ENCODE data around the gene GCHFR.

Gene GCHFR

DNA sequence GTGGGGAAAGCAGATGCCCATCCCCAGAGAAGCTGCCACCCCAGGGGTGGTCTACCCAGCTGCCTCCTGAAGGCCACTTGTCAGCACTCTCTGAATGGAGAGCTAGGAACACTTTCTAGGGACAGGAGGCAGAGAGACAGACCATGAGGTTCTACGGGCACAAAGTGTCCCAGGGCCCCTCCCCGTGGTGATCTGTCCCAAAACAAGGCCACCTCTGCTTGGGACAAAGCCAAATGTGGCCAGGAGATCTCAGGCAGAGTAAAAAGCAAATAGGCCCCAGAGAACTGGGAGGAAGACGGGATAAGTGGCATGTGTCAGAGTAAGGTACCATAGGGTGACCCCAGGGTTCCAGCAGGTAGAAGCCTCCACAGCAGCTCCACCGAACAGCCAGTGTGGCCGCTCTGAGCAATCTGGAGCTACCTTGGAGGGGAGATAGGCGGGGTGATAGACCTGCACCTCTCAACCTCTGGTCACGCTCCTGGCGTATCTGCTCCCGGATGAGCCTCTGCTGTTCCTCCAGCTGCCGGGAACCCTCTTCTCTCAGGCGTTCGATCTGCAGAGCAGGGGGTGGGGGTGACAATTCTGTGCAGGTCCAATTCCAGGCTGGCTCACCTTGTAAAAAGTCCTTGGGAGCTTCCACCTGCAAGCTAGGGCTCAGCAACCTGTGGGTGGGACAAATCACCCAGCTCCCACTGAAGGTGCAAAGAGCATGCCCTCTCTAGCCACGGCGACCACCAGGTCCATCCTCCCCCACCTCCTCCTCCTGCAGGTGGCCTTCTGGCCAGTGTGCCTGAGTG is 12.1 kb downstream of the GCHFR start:
- in situ Hi-C loops (cut with MboI; ENCODE audit: low sequenced_read_pairs), result no loop called here

DNA sequence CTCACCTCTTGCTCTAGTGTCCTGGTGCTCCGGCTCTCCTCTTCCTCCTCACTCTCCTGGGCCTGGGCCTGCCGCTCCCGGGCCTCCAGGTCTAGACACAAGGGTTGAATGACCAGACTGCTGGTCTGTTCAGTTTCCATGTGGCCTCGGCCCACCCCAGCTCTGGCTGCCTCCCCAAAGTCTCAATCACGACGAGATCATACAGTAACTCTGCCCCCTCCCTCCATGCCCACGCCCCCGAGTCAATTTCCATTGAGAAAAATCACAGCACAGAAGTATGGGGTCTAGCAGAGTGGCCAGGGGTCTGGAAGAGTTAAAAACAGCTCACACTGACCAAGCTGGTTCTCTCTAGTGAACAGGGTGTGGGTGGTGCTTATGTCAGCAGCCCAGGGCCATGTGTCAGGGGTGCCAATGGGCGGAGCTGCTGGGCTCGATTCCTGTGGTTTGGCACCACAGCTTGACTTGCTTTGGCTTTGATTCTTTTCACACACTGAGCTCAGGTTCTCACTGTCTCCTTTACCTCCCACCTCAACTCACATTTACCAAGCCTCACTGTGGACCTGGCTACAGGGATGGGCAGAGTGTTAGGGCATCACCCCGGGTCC is 12.8 kb downstream of the GCHFR start:
- in situ Hi-C loops (cut with MboI; ENCODE audit: low sequenced_read_pairs), result no loop called here

DNA sequence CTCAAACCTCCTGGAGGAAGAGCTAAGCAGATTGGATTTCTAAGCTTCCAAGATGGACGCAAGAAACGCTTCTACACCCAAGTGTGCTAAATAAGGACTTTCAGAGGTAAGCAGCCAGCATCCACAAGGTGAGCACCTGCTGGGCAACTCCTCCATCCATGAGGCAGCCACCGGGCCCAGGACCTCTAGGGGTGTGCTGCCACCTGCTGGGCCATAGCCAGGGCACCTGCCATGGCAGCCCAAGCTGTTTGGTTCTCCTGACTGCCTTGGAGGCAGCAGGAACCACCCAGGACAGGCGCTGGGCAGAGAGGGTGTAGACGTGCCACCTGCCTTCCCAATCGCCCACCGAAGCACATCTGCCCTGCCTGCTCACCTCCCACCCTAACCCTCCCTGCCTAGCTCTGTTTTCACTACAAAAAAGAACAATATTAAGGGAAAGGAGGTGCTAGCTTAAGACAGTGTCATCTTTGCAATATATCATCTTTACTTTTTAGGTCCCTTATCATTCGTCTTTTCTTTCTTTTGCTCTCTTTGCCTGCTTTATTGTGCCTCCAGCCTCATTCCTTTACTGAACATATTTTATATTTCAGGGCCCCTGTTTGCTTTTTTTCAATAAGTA is 18.9 kb downstream of the GCHFR start:
- in situ Hi-C loops (cut with MboI; ENCODE audit: low sequenced_read_pairs), result no loop called here

DNA sequence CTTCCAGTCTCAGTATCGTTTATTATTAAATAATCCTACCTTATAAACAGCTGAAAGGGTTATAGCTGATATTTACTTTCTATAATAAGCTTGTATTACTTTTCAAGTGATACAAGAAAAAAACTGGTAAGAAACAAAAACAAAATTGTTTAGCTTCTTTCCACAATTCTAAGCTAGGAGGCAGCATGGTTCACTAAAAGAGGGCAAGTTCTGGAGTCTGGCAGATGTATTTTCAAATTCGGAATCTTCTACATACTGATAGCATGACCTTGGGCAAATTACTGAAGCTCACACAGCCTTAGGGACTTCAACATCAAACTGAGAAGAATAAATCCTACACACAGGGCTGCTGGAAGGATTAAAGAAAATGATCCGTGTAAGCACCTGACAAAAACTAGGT is 21.3 kb downstream of the GCHFR start:
- in situ Hi-C loops (cut with MboI; ENCODE audit: low sequenced_read_pairs), result no loop called here

DNA sequence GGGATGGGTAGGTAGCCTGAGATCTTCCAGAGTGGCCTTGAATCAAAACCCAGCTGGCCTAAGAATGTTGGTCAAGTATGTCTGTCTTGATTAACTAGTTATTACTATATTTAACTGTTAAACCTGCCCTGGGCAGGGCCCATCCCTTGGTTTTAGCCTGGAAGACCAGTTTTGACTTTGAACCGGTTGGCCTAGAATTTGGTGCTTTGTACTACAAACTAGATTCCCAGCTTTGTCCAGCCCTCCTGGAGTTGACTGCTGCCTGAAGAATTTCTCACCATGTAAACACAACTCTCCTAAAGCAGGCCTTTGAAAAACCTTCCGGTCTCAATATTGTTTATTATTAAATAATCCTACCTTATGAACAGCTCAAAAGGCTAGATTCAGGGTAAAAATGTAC is 21.9 kb downstream of the GCHFR start:
- in situ Hi-C loops (cut with MboI; ENCODE audit: low sequenced_read_pairs), result no loop called here

DNA sequence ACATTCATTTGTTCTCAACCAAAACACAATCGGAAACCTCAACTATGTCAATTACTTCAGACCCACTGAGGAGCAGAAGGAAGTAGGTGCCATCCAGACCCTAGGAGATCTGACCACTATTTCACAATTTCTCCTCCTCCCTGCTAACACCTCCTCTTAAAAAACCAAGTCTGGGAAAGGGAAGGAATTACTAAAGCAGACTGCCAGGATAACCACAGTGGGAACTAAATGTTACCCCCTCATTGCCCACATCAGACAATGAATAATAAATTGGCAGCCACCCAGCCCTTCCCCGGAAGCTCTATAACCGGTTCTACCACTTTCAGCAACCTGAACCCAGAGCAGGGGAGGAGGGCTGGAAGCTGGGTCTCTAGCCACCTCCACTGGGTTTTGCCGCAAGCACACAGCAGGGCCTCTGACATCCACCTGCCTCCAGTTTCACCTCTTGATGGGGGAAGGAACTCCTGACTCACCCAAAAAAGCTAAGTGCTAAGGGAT is 23.5 kb downstream of the GCHFR start:
- in situ Hi-C loops (cut with MboI; ENCODE audit: low sequenced_read_pairs), result no loop called here

DNA sequence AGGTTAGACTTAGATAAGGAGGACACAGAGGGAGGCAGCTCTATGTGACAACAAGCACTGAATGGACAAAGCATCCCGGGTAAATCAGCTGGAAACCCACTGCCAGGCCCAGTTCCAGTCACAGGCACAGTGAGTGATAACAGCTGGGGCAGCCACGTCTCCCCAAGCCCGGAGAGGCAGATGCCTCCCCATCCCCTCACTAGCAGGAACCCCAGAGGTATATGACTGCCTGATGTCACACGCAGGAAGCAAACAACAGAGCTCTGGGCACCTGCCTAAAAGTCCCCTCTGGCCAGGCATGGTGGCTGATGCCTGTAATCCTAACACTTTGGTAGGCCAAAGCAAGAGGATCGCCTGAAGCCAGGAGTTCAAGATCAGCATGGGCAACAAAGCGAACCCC is 24.1 kb downstream of the GCHFR start:
- in situ Hi-C loops (cut with MboI; ENCODE audit: low sequenced_read_pairs), result no loop called here

DNA sequence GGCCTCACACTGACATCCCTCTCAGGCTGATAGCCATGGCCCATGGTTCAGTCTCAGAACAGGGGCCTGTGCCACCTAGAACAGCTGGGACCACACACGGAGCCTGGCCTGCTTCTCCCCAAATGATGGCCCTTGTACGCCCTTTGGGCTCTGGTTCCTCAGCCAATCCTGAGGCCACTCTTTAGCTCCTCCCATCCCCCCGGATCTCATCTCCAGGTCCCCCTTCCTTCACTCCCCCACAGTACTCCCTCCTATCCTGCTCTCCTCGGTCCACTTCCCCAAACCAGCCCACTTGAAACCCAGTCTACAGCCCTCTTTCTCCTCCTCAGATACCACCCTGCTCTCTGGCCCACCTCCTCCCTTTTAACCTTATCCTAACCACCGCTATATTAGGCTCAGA is 25.3 kb downstream of the GCHFR start:
- in situ Hi-C loops (cut with MboI; ENCODE audit: low sequenced_read_pairs), result no loop called here

DNA sequence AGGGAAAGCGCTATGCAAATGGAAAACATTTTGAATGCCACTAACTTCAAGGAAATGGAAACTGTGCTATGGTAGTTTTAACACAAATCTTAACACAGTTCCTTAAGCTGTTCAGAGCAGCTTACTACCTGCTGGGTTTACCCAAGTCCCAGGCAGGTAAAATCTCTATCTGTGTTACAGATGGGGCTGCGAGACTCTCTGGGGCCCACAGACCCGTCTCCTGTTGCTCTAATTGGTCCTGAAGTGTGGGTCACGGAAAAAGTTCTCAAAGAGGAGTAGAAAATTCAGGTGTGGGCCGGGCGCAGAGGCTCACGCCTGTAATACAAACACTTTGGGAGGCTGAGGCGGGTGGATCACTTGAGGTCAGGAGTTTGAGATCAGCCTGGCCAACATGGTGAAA is 26.1 kb downstream of the GCHFR start:
- in situ Hi-C loops (cut with MboI; ENCODE audit: low sequenced_read_pairs), result no loop called here

DNA sequence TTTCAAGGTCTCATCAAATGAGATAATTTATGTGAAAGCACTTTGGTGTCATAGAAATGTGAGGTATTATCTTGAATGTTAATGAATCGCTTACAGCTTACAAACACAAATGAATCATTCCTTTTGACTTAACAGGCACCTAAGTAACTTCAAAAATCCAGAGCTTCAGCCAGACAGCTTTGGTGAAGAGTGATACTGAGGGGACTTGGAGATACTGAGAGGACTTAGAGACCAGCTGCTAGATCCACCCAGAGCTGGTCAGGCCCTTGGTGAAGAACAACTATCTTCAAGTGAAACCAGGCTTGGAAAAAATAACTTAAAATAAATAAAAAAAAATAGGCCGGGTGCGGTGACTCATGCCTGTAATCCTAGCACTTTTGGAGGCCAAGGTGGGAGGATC is 26.9 kb downstream of the GCHFR start:
- in situ Hi-C loops (cut with MboI; ENCODE audit: low sequenced_read_pairs), result no loop called here

DNA sequence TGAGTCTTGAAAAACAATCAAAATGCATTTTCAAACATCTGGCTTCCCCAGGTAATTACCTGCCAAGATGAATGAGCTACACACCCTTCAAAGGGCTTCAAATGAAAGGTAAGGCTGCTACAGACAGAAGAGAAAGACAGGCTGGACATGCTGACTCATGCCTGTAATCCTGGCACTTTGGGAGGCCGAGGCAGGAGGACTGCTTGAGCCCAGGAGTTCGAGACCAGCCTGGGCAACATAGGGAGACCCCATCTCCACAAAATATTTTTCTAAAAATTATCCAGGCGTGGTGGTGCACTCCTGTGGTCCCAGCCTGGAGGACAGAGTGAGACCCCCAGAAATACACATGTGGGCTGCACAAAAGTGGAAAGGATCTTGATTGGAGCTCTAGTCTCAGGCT is 28.5 kb downstream of the GCHFR start:
- in situ Hi-C loops (cut with MboI; ENCODE audit: low sequenced_read_pairs), result no loop called here

DNA sequence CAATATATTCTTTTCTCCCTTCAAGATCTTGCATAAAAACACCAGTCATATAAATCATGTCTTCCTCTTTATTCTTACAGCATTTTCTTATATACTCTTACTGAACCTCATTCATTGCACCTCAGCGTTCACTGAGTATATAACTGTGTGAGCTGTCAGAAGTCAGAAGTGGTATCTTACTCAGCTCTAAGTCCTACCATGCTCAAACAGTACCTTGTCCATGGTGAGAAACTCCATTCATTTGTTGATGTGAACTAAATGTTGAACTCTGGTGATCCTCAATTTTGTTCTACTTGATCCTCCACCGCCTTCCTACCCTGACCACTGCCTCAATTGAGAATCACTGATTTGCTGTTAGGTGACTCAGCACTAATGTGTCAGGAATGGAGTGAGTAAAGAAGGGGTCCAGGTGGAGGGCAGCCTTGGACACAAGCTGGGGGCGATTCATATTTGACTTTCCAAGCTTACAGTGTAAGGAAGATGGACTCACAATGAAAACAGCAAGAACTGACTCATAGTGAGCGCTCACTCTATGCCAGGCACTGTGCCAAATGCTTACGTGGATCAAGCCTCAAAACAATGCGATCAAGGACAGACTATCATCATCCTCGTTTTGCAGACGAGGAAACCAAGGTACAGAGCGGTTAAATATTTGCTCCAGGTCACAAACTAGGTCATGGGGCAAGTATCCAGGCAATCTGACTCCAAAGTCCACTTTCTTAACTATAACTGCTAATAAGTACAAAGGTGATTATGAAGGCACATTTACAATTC is 29.5 kb downstream of the GCHFR start:
- in situ Hi-C loops (cut with MboI; ENCODE audit: low sequenced_read_pairs), result no loop called here

DNA sequence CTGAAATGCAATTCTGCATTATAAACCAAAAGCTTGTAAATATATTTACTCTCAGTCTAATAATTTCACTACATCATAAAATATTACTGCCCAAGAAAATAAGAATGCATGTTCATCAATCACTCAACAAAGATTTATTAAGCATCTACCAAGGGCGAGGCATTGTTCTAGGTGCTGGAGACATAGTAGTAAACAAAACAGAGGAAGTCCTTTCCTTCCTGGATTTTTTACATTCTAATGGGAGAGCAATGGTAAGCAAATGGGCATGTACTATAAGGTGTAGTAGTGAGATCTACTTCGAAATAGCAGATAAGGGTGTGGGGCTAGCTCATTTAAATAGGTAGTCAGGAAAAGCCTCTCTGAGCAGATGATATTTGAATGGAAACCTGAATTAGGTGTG is 32.2 kb downstream of the GCHFR start:
- in situ Hi-C loops (cut with MboI; ENCODE audit: low sequenced_read_pairs), result no loop called here

DNA sequence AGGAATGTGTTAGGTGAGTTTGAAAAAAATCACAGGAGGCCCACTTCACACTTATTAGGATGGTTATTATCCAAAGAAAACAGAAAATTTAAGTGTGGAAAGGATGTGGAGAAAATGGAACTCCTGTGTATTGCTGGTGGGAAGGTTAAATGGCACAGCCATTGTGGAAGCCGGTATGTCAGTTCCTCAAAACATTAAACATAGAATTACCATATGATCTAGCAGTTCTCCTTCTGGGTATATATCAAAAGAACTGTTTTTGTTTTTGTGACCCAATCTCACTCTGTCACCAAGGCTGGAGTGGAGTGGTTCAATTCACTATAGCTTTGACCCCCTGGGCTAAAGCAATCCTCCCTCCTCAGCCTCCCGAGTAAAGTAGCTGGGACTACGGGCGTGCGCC is 32.6 kb downstream of the GCHFR start:
- in situ Hi-C loops (cut with MboI; ENCODE audit: low sequenced_read_pairs), result no loop called here

DNA sequence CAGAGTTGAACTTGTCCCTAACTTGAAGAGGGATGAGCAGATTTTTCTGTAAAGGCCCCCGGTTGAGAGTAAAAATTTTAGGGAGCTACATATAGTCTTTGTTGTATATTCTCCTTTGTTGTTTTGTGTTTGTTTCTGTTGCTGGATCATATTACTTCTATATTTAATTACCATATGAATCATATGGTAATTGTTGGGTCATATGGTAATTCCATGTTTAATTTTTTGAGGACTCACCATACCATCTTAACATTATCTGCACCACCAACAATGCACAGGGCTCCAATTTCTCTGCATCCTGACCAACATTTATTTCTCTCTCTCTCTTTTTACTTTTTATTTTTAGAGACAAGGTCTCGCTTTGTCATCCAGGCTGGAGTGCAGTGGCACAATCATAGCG is 35.7 kb downstream of the GCHFR start:
- in situ Hi-C loops (cut with MboI; ENCODE audit: low sequenced_read_pairs), result no loop called here

DNA sequence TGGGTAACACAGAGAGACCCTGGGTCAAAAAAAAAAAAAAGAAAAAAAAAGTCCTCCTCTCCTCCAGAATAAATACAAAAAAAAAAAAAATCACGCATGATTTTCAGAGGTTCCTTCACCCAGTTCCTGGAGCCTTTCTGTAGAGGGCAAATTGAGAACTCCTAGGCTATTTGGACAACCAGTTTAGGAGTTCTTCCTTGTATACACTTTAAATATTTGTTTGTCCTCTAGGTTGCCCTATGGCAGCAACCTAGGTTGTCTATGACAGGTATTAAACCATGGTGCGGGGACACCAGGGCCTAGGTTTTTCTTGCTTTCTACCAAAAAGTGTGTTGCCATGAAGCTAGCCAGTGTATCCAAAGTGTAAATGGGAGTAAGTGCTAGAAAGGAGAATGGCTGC is 39.2 kb downstream of the GCHFR start:
- in situ Hi-C loops (cut with MboI; ENCODE audit: low sequenced_read_pairs), result no loop called here

DNA sequence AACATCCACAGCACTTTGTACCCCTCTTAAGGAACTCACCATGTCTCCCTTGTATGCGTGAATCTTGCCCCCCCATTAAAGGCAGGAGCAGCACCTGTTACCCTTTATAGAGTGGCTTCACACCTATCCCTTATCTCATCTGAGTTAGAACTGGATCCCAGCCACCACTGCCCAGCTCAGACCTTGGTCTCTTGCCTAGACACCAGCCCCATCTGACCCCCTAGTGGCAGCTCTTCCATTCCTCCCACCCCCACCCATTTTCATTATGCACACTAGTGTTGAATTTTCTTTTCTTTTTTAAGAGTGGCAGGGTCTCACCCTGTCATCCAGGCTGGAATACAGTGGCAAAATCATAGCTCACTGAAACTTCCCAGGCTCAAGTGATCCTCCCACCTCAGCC is 39.8 kb downstream of the GCHFR start:
- in situ Hi-C loops (cut with MboI; ENCODE audit: low sequenced_read_pairs), result no loop called here

DNA sequence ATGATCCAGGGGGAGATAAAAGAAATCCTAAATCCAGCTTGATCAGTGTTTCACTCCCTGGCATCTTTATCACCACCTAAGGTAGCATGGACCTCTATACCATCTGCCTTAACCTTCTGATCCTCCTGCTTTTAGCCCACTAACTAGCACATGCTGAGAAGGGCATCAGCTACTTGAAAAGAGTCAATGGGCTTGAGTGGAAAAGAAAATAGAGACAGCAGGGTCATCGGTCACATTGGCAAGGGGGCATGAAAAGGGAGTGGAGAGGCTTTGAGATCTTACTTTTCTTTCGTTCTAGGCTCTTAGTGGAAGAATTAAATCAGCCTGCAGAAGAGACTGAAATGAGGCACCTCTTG is 42.8 kb downstream of the GCHFR start:
- in situ Hi-C loops (cut with MboI; ENCODE audit: low sequenced_read_pairs), result no loop called here

DNA sequence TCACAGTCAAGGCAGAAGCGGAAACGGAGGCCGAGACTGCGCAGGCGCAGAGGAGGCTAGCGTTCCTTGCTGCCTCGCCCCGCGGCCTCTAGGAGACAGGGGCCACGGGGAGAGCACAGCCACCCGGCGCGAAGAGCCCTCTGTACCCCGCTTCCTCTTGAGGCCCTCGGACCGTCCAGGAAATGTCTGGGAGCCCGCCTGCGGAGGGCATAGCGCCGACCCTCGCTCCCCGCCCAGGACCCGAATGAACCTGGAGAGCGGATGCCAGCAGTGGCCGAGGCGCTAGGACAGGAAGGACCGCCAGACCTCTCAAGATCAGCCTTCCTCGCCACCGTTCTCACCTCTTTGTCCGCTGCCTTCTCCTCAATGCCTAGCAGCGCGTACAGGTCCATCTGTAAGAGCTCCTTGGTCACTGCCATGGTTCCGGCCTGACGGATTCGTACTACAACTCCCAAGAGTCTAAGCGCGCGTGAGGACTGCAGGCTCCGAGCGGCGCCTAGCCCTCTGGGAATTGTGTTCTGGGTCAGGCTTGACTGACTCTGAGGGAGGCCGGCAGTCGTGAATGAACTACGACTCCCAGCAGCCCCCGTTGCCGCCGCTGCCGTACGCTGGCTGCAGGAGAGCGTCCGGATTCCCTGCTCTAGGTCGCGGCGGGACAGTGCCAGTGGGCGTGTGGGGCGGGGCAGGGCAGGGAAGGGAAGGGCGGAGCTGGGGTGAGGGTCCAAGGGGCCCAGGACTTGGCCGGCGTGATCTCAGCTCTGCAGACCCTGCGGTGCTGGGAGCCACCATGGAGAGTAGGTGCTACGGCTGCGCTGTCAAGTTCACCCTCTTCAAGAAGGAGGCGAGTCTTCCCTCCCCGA is 43.4 kb downstream of the GCHFR start, which contains the start of the genes DNAJC17 and ZFYVE19:
Gene DNAJC17, minus strand, starts transcription at position 446 of the 860 bp plus-strand sequence. Its CDS starts 27 bp downstream, at position 419.
Gene ZFYVE19, plus strand, starts transcription at position 62 of the 860 bp plus-strand sequence. Its CDS starts 501 bp downstream, at position 563.
- in situ Hi-C loops (cut with MboI; ENCODE audit: low sequenced_read_pairs), result no loop called here

DNA sequence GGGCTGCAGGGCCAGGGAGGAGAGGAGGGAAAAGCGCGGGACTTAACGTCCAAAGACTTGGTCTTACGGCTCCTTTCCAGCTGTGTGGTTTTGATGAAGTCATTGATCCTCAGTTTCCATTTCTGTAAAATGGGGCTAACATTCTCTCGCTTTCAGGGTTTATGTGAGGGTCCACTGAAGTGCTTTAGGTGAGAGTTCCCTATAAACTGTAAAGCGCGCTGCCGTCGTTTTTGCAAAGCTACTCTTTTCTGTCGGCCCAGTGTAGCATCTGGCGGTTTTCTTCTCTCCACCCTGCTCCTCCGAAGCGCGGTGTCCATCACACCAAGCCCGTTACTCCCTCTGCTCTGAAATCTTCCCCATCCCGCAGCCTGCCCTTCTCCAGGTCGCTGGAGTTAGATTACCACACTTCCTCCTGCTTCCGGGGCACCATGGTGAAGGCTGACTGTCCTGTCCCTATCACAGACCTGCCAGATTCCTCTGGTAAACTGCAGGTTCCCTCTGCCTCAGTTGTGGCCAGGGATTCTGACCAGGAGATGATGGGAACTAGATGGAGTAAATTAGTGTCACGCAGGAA is 44.1 kb downstream of the GCHFR start:
- in situ Hi-C loops (cut with MboI; ENCODE audit: low sequenced_read_pairs), result no loop called here
